HEK293 (cell line): ENCODE results near the gene NOX5.

Source experiments
- CTCF ChIA-PET: fragments of 350-600 bp; formaldehyde crosslinking; extraction: SDS; loops from one replicate; lab custom pipeline; 2021; ENCODE audit warnings: antibody characterized with exemption; lab: Yijun Ruan, JAX
- POLR2A ChIA-PET: fragments of 300-600 bp; formaldehyde crosslinking; extraction: SDS; loops from one replicate; lab custom pipeline; 2020; ENCODE audit warnings: antibody characterized with exemption, inconsistent platforms; lab: Yijun Ruan, JAX
- H3K27ac ChIP-seq: fragments of 200-500 bp; sonication (Bioruptor generic); 2 replicates; pipeline ENCODE4 v1.5.1; 2014; ENCODE audit warnings: low read depth, low read length, control low read depth, inconsistent platforms; ENCODE audit errors: extremely low read depth
- H3K36me3 ChIP-seq, 2 experiments: fragments of 200-500 bp in 1 of 2; sonication (Bioruptor generic) in 1 of 2; 1 replicate in 1 of 2; 2 replicates in 1 of 2; pipeline ENCODE4 v1.5.1; 2014 to 2017; ENCODE audit warnings: inconsistent platforms in 2 of 2, low read length in 2 of 2; ENCODE audit not compliant: control insufficient read depth in 2 of 2, insufficient read depth in 1 of 2
- H3K4me1 ChIP-seq: fragments of 200-500 bp; sonication (Bioruptor generic); 2 replicates; pipeline ENCODE4 v1.5.1; 2014; ENCODE audit warnings: mild to moderate bottlenecking, low read length, inconsistent platforms; ENCODE audit not compliant: control insufficient read depth, insufficient read depth
- H3K4me3 ChIP-seq: 2 replicates; pipeline ENCODE4 v1.5.1; 2011; ENCODE audit warnings: low read depth, mild to moderate bottlenecking, control low read depth, low read length, moderate library complexity
- H3K9me3 ChIP-seq: fragments of 200-500 bp; sonication (Bioruptor generic); 2 replicates; pipeline ENCODE4 v1.5.1; 2014; ENCODE audit warnings: low read depth, low read length, inconsistent platforms; ENCODE audit not compliant: control insufficient read depth, insufficient read depth
- AEBP2 ChIP-seq: fragments of 450-650 bp; formaldehyde crosslinking; IDR thresholded peaks from 2 replicates; pipeline ENCODE4 v1.5.1; 2016; ENCODE audit warnings: missing biosample characterization, missing genetic modification characterization, borderline replicate concordance
- CTCF ChIP-seq: fragments of 450-650 bp; formaldehyde crosslinking; IDR thresholded peaks from 2 replicates; pipeline ENCODE4 v1.5.1; 2016; ENCODE audit warnings: missing biosample characterization, missing genetic modification characterization
- GFI1B ChIP-seq: fragments of 450-650 bp; formaldehyde crosslinking; IDR thresholded peaks from 2 replicates; pipeline ENCODE4 v1.5.1; 2016; ENCODE audit warnings: missing biosample characterization, missing genetic modification characterization
- GLI4 ChIP-seq: fragments of 450-650 bp; formaldehyde crosslinking; IDR thresholded peaks from 2 replicates; pipeline ENCODE4 v1.5.1; 2016; ENCODE audit warnings: missing biosample characterization, missing genetic modification characterization
- GLIS1 ChIP-seq: fragments of 450-650 bp; formaldehyde crosslinking; IDR thresholded peaks from 2 replicates; pipeline ENCODE4 v1.5.1; 2016; ENCODE audit warnings: missing biosample characterization, missing genetic modification characterization
- OSR2 ChIP-seq: fragments of 450-650 bp; formaldehyde crosslinking; IDR thresholded peaks from 2 replicates; pipeline ENCODE4 v1.5.1; 2016; ENCODE audit warnings: missing biosample characterization, missing genetic modification characterization
- SCRT1 ChIP-seq: fragments of 450-650 bp; formaldehyde crosslinking; IDR thresholded peaks from 2 replicates; pipeline ENCODE4 v1.5.1; 2016; ENCODE audit warnings: missing biosample characterization, missing genetic modification characterization, borderline replicate concordance
- ZBTB17 ChIP-seq: fragments of 450-650 bp; formaldehyde crosslinking; IDR thresholded peaks from 2 replicates; pipeline ENCODE4 v1.5.1; 2016; ENCODE audit warnings: missing biosample characterization, missing genetic modification characterization
- ZBTB21 ChIP-seq: fragments of 450-650 bp; formaldehyde crosslinking; IDR thresholded peaks from 2 replicates; pipeline ENCODE4 v1.5.1; 2017; ENCODE audit warnings: missing biosample characterization, missing genetic modification characterization
- ZBTB48 ChIP-seq: fragments of 450-650 bp; formaldehyde crosslinking; IDR thresholded peaks from 2 replicates; pipeline ENCODE4 v1.5.1; 2016; ENCODE audit warnings: missing biosample characterization, missing genetic modification characterization
- ZBTB8A ChIP-seq: fragments of 450-650 bp; formaldehyde crosslinking; IDR thresholded peaks from 2 replicates; pipeline ENCODE4 v1.5.1; 2016; ENCODE audit warnings: missing biosample characterization, missing genetic modification characterization
- ZNF132 ChIP-seq: fragments of 450-650 bp; formaldehyde crosslinking; IDR thresholded peaks from 2 replicates; pipeline ENCODE4 v1.5.1; 2017; ENCODE audit warnings: missing biosample characterization, missing genetic modification characterization, borderline replicate concordance
- ZNF169 ChIP-seq: fragments of 450-650 bp; formaldehyde crosslinking; IDR thresholded peaks from 2 replicates; pipeline ENCODE4 v1.5.1; 2016; ENCODE audit warnings: missing biosample characterization, missing genetic modification characterization
- ZNF311 ChIP-seq: fragments of 450-650 bp; formaldehyde crosslinking; IDR thresholded peaks from 2 replicates; pipeline ENCODE4 v1.5.1; 2017; ENCODE audit warnings: missing biosample characterization, missing genetic modification characterization, borderline replicate concordance
- ZNF366 ChIP-seq: fragments of 450-650 bp; formaldehyde crosslinking; conservative IDR thresholded peaks from 2 replicates; pipeline ENCODE4 v1.5.1; 2016; ENCODE audit warnings: missing biosample characterization, missing genetic modification characterization
- ZNF398 ChIP-seq: fragments of 450-650 bp; formaldehyde crosslinking; IDR thresholded peaks from 2 replicates; pipeline ENCODE4 v1.5.1; 2017; ENCODE audit warnings: missing biosample characterization, missing genetic modification characterization
- ZNF449 ChIP-seq: fragments of 450-650 bp; formaldehyde crosslinking; IDR thresholded peaks from 2 replicates; pipeline ENCODE4 v1.5.1; 2017; ENCODE audit warnings: missing biosample characterization, mild to moderate bottlenecking, missing genetic modification characterization, moderate library complexity
- ZNF580 ChIP-seq: fragments of 450-650 bp; formaldehyde crosslinking; IDR thresholded peaks from 2 replicates; pipeline ENCODE4 v1.5.1; 2016; ENCODE audit warnings: missing biosample characterization, missing genetic modification characterization
- ZNF623 ChIP-seq: fragments of 450-650 bp; formaldehyde crosslinking; IDR thresholded peaks from 2 replicates; pipeline ENCODE4 v1.5.1; 2016; ENCODE audit warnings: missing biosample characterization, missing genetic modification characterization
- ZNF776 ChIP-seq: fragments of 450-650 bp; formaldehyde crosslinking; IDR thresholded peaks from 2 replicates; pipeline ENCODE4 v1.5.0; 2017; ENCODE audit warnings: missing biosample characterization, missing genetic modification characterization, borderline replicate concordance

The NOX5 gene

GRCh38 chr15:69084404-69085030 is 70.0 kb downstream of the NOX5 start:
- Histone ChIP-seq H3K9me3 (no peaks in the 10 kb centered on the region), H3K4me3 (no peak overlapping the region), H3K36me3 (no peaks in the 10 kb centered on the region; a peak in 1 of 3 replicates), H3K27ac (no peak overlapping the region), H3K4me1 (peaks cover 43% of the 10 kb centered on the region)
- ChIA-PET CTCF (interaction anchor here (1.0 to 1.7 kb wide), 2 partner anchors 25 to 135 kb away, joined by 3 read pairs; no protein-coding TSS in a partner anchor), POLR2A (no interaction called here)
- TF ChIP-seq AEBP2 (tag by site-specific recombination) (no peak), CTCF (tag by site-specific recombination) (no peak), OSR2 (peak; percentile 10; the same call in 1 of the 2 replicates), ZNF398 (tag by site-specific recombination) (0 out of 2 replicates have a peak, but pooled peaks have one; percentile 15), GFI1B (tag by site-specific recombination) (no peak), GLI4 (tag by site-specific recombination) (no peak), GLIS1 (tag by site-specific recombination) (no peak), ZBTB17 (tag by site-specific recombination) (peak; percentile 30; the same call in 1 of the 2 replicates), ZBTB8A (no peak), ZNF449 (tag by site-specific recombination) (no peak), ZNF311 (no peak), ZBTB48 (tag by site-specific recombination) (0 out of 2 replicates have a peak, but pooled peaks have one; percentile 14), ZNF169 (tag by site-specific recombination) (no peak), SCRT1 (tag by site-specific recombination) (no peak), ZBTB21 (tag by site-specific recombination) (no peak), ZNF580 (tag by site-specific recombination) (no peak), ZNF366 (tag by site-specific recombination) (peak; percentile 98), ZNF132 (tag by site-specific recombination) (no peak), ZNF776 (tag by site-specific recombination) (0 out of 2 replicates have a peak, but pooled peaks have one; percentile 21), ZNF623 (tag by site-specific recombination) (no peak)
